Measurements from ENCODE around the gene IER3IP1.
"Not testable (repeated sequence)": the region's sequence is repeated elsewhere in the genome, so short reads cannot be mapped to it uniquely, and the experiment has no call there.

IER3IP1 gene

GRCh38 chr18:47160256-47160655 is 15.9 kb downstream of the IER3IP1 start:
- DNase-seq, result no peak

- not testable (repeated sequence) for DNase-seq
Measured at GRCh38 chr18:47158404-47158803, 17.8 kb downstream of the IER3IP1 start.

GRCh38 chr18:47151439-47151838 is 24.7 kb downstream of the IER3IP1 start:
- no peak for DNase-seq

- peak in 13 of 56 donors; percentile 5 to 54 (median 27) for DNase-seq
Measured at GRCh38 chr18:47150824-47151366, 25.3 kb downstream of the IER3IP1 start.

GRCh38 chr18:47150029-47150823 is 25.9 kb downstream of the IER3IP1 start, which contains the start of gene HDHD2:
HDHD2 (minus strand) TSS chr18:47150500; CDS start chr18:47136439, 14,061 bp downstream.
- DNase-seq, result peak; percentile 30 to 91 (median 81)

GRCh38 chr18:47149457-47150028 is 26.6 kb downstream of the IER3IP1 start:
- DNase-seq, result peak in 4 of 56 donors; percentile 7 to 19 (median 13)

GRCh38 chr18:47146206-47146605 is 30.0 kb downstream of the IER3IP1 start:
- no peak for DNase-seq

- no peak for DNase-seq
Measured at GRCh38 chr18:47143899-47144485, 32.2 kb downstream of the IER3IP1 start.

- no peak for DNase-seq
Measured at GRCh38 chr18:47143153-47143552, 33.0 kb downstream of the IER3IP1 start.

GRCh38 chr18:47141289-47141688 is 34.9 kb downstream of the IER3IP1 start:
- DNase-seq, result no peak

GRCh38 chr18:47121146-47121545 is 55.0 kb downstream of the IER3IP1 start:
- DNase-seq, result no peak

- no peak for DNase-seq
Measured at GRCh38 chr18:47120428-47120827, 55.7 kb downstream of the IER3IP1 start.

GRCh38 chr18:47118981-47119380 is 57.2 kb downstream of the IER3IP1 start:
- DNase-seq, result no peak

- DNase-seq, result no peak
Measured at GRCh38 chr18:47115205-47115604, 61.0 kb downstream of the IER3IP1 start.

- DNase-seq, result no peak
Measured at GRCh38 chr18:47113796-47114540, 62.2 kb downstream of the IER3IP1 start.

- no peak for DNase-seq
Measured at GRCh38 chr18:47110492-47111274, 65.5 kb downstream of the IER3IP1 start.

- no peak for DNase-seq
Measured at GRCh38 chr18:47109720-47110119, 66.4 kb downstream of the IER3IP1 start.

- DNase-seq, result no peak
Measured at GRCh38 chr18:47108998-47109405, 67.2 kb downstream of the IER3IP1 start.

GRCh38 chr18:47108373-47108772 is 67.8 kb downstream of the IER3IP1 start:
- no peak for DNase-seq
